PC-9 (cell line): ENCODE measurements around the gene APLNR. TPM values are rescaled to one million over a fixed set of nuclear protein-coding genes. Genes with fewer than 3 reads are reported as not detected.

Experiments
- BruUV-seq: library from RNA; stranded (reverse); fragments of 400-500 nt; replicated peaks from 2 replicates; lab custom pipeline; 2021; lab: Mats Ljungman, UMichigan
- CTCF ChIA-PET: fragments of 300-600 bp; sonication (Branson Sonifier 250); formaldehyde crosslinking; loops from one replicate; lab custom pipeline; 2022; ENCODE audit warnings: antibody characterized with exemption; lab: Charles Lee
- POLR2A ChIA-PET: fragments of 300-600 bp; sonication (Branson Sonifier 250); formaldehyde crosslinking; loops from one replicate; lab custom pipeline; 2022; ENCODE audit warnings: antibody characterized with exemption; ENCODE audit not compliant: unreplicated experiment; lab: Charles Lee
- DNase-seq, 2 experiments: peaks; one replicate each; pipeline versions ENCODE4 v3.0.0 to v3.0.0-alpha.2; 2015 to 2022; ENCODE audit warnings: mixed read lengths in 1 of 2
- H2AFZ ChIP-seq: fragments of 200-600 bp; sonication (generic); 2 replicates; pipeline ENCODE4 v1.8.1; 2017; ENCODE audit warnings: antibody characterized with exemption
- H3F3A ChIP-seq: fragments of 200-600 bp; sonication (generic); 2 replicates; pipeline ENCODE4 v1.8.1; 2017; ENCODE audit warnings: antibody characterized with exemption, mild to moderate bottlenecking, low read depth; ENCODE audit not compliant: insufficient read depth
- H3K27ac ChIP-seq: fragments of 200-600 bp; sonication (generic); 2 replicates; pipeline ENCODE4 v1.6.1; 2016; ENCODE audit warnings: mixed run types
- H3K27me3 ChIP-seq: fragments of 200-600 bp; sonication (generic); 2 replicates; pipeline ENCODE4 v1.6.1; 2016; ENCODE audit warnings: low read depth, mixed run types; ENCODE audit not compliant: insufficient read depth
- H3K36me3 ChIP-seq: fragments of 200-600 bp; sonication (generic); 2 replicates; pipeline ENCODE4 v1.6.1; 2016; ENCODE audit warnings: low read depth, mixed run types
- H3K4me1 ChIP-seq: fragments of 200-600 bp; sonication (generic); replicated peaks from 2 replicates; pipeline ENCODE4 v1.6.1; 2016; ENCODE audit warnings: mixed run types; ENCODE audit not compliant: insufficient read depth
- H3K4me2 ChIP-seq: fragments of 200-600 bp; sonication (generic); 2 replicates; pipeline ENCODE4 v1.6.1; 2017; ENCODE audit warnings: mixed run types
- H3K4me3 ChIP-seq: fragments of 200-600 bp; sonication (generic); 2 replicates; pipeline ENCODE4 v1.6.1; 2016; ENCODE audit warnings: mixed run types
- H3K79me2 ChIP-seq: fragments of 200-600 bp; sonication (generic); 2 replicates; pipeline ENCODE4 v1.6.1; 2017; ENCODE audit warnings: low read depth, mixed run types
- H3K9me2 ChIP-seq: fragments of 200-600 bp; sonication (generic); 2 replicates; pipeline ENCODE4 v1.8.1; 2017; ENCODE audit warnings: mild to moderate bottlenecking; ENCODE audit not compliant: insufficient read depth
- H3K9me3 ChIP-seq: fragments of 200-600 bp; sonication (generic); 2 replicates; pipeline ENCODE4 v1.8.1; 2016; ENCODE audit warnings: low read depth; ENCODE audit not compliant: insufficient read depth
- H4K20me1 ChIP-seq: fragments of 200-600 bp; sonication (generic); 2 replicates; pipeline ENCODE4 v1.8.1; 2017; ENCODE audit not compliant: insufficient read depth
- CTCF ChIP-seq: fragments of 200-600 bp; sonication (generic); conservative IDR thresholded peaks from 2 replicates; pipeline ENCODE4 v1.6.1; 2017; ENCODE audit warnings: mixed run types, antibody characterized with exemption, mild to moderate bottlenecking, moderate library complexity
- EZH2 ChIP-seq: fragments of 200-600 bp; sonication (generic); IDR thresholded peaks from 2 replicates; pipeline ENCODE4 v1.8.0; 2017; ENCODE audit warnings: antibody characterized with exemption, low read depth
- intact Hi-C: fragments of 100-400 bp; cut with micrococcal nuclease; formaldehyde crosslinking; loops from one replicate; pipeline ENCODE4 v1.10.0; 2022; ENCODE audit not compliant: unreplicated experiment
- total RNA-seq: library from RNA; stranded (reverse); gene quantifications from 2 replicates; pipeline ENCODE4 v1.2.3, GENCODE V29; 2021

The APLNR gene
- total RNA-seq, 1 experiment from 2014 or later = not detected

DNA sequence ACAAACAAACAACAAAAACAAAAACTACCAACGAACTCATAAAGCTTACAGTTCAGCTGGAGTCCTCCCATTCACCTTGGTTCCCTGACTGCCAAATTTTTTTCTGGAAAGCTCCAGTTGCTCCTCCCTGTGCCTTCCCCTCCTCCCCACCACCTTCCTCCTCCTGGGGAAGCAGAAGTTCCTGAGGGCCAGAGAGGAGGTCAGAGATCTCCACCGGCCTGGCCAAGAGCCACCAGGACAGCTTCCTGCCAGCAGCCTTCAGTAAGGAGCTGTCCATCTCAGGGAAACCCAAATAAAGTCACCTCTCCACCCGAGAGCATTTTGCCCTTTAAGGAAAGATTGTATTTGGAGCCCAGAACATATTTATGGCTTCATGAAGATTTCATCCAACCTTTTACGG is 20.0 kb downstream of the APLNR start:
- H3K27ac ChIP-seq = no peak overlapping the region
- intact Hi-C loops = no loop called here
- POLR2A ChIA-PET = interaction anchor here (0.7 kb wide), 1 partner anchor 145 kb away, joined by 3 read pairs; no protein-coding TSS in a partner anchor
- H3K9me2 ChIP-seq = no peaks in the 10 kb centered on the region
- no peaks in the 10 kb centered on the region for H3K36me3 ChIP-seq
- no peak overlapping the region for H3K4me3 ChIP-seq
- CTCF ChIA-PET = no interaction called here
- H4K20me1 ChIP-seq = no peaks in the 10 kb centered on the region
- H3K4me2 ChIP-seq = no peak overlapping the region
- H3K27me3 ChIP-seq = no peaks in the 10 kb centered on the region
- no peak for DNase-seq
- TF ChIP-seq EZH2 = no peak
- TF ChIP-seq CTCF = no peak
- H3K4me1 ChIP-seq = no peaks in the 10 kb centered on the region
- H3K9me3 ChIP-seq = no peaks in the 10 kb centered on the region
- no peak overlapping the region for H2AFZ ChIP-seq
- H3F3A ChIP-seq = no peaks in the 10 kb centered on the region
- no TSS peak for BruUV-seq
- H3K79me2 ChIP-seq = no peaks in the 10 kb centered on the region

GRCh38 chr11:57216463-57216862 is 20.6 kb downstream of the APLNR start:
- Histone ChIP-seq H3K27me3 (no peaks in the 10 kb centered on the region), H3K4me1 (no peaks in the 10 kb centered on the region), H3F3A (no peaks in the 10 kb centered on the region), H3K36me3 (no peaks in the 10 kb centered on the region), H2AFZ (no peak overlapping the region), H3K4me3 (no peak overlapping the region), H3K79me2 (no peaks in the 10 kb centered on the region), H3K9me3 (no peaks in the 10 kb centered on the region), H3K9me2 (no peaks in the 10 kb centered on the region), H3K4me2 (no peak overlapping the region), H3K27ac (no peak overlapping the region), H4K20me1 (no peaks in the 10 kb centered on the region)
- no TSS peak for BruUV-seq
- TF ChIP-seq EZH2 = no peak
- no peak for TF ChIP-seq CTCF
- DNase-seq = no peak
- intact Hi-C loops = no loop called here
- ChIA-PET CTCF (no interaction called here), POLR2A (interaction anchor here (0.7 kb wide), 1 partner anchor 146 kb away, joined by 3 read pairs; no protein-coding TSS in a partner anchor)

DNA sequence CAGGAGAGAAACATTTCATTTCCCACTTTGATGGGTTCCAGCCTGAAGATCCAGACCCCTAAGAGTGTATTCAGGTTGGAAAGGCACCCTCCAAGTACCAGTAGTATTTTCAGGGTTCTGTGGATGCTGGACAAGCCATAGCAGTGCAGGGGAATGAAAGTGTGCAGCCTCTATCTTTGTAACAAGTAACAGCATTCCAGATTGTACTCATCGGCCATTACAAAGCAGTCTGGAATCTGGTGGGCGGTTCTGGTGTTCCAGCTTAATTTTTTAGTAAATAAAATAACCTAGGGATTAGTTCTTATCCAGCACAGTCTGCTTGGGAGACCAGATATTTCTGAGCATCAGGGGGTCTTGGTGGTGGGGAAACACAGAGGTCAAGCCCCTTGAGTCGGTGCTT is 22.6 kb downstream of the APLNR start:
- H4K20me1 ChIP-seq = no peaks in the 10 kb centered on the region
- ChIA-PET CTCF (no interaction called here), POLR2A (no interaction called here)
- H3K27ac ChIP-seq = no peak overlapping the region
- DNase-seq = no peak
- no peak overlapping the region for H2AFZ ChIP-seq
- BruUV-seq = no TSS peak
- H3K4me1 ChIP-seq = no peaks in the 10 kb centered on the region
- H3K79me2 ChIP-seq = no peaks in the 10 kb centered on the region
- H3K9me3 ChIP-seq = no peaks in the 10 kb centered on the region
- intact Hi-C loops = no loop called here
- no peaks in the 10 kb centered on the region for H3K27me3 ChIP-seq
- TF ChIP-seq CTCF (no peak), EZH2 (no peak)
- H3K36me3 ChIP-seq = no peaks in the 10 kb centered on the region
- no peaks in the 10 kb centered on the region for H3F3A ChIP-seq
- H3K9me2 ChIP-seq = no peaks in the 10 kb centered on the region
- no peak overlapping the region for H3K4me2 ChIP-seq
- no peak overlapping the region for H3K4me3 ChIP-seq
